ENCODE results near the gene COPS7A.

DNA sequence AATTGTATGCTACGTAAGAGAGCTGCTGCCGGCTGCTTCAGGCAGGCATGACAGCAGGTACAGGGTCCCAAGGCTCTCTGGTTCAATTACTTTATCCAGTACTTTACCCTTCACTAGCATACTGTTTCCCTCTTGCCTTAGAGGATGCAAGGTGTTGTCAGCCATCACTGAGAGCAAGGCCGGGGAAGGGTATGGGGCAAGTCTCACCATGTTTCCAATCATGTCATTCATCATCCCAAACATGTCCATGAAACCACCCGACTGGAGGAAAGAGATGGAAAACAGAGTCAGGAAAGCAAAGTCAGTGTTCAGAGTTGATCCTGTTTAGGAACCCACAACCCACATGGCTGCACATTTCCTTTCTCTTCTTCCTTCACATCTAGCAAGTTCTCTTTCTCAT, 26.7 kb downstream of the COPS7A start:
- TF ChIP-seq CTCF (IDR thresholded peaks at IDR 0.05) (no peak), POLR2A (IDR thresholded peaks at IDR 0.05) (no peak), EP300 (IDR thresholded peaks at IDR 0.05) (no peak)
